Stimulated activated CD4-positive, alpha-beta T cell treated with anti-CD3 and anti-CD28 coated beads, Interleukin-1b, Interleukin-23, amount 100 ng/mL, for 4 hours (primary cell): ENCODE measurements around the gene TEX14.
"Not testable (repeated sequence)": the region's sequence is repeated elsewhere in the genome, so short reads cannot be mapped to it uniquely, and the experiment has no call there.

Experiments used
- DNase-seq, 2 donors: peaks; one replicate each; pipeline ENCODE4 v3.0.0-alpha.2; 2020; ENCODE audit warnings: low read depth in 2 of 2

The TEX14 gene

DNA sequence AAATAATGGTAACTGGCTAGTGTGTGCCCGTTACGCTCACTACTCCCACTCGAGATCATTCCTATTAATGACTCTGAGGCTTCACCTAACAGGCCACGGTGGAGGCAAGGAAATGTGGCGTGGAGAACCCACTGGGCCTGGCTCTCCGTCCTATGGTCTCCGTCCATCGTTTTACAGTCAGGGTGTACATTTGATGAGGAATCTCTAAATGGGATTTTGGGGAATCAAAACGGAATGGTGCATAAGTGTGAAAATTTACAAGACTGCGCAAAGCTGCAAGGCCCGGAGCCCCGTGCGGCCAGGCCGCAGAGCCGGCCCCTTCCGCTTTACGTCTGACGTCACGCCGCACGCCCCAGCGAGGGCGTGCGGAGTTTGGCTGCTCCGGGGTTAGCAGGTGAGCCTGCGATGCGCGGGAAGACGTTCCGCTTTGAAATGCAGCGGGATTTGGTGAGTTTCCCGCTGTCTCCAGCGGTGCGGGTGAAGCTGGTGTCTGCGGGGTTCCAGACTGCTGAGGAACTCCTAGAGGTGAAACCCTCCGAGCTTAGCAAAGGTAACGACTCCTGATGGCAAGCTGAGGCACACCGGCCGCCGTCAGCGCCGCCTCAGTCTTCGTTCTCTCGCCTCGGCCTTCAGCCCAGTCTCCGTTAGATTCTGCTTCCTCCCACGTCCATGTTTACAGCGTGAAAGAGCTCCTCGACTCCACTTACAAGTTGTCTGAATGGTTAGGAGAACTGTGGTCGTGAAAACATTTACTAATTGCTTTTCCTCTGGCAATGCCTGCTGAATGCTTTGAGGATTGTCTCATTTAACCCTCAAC lies 602 bp upstream of the TEX14 start, which contains the start of gene RAD51C:
Gene RAD51C (plus strand): TSS at position 364 of the 817 bp plus-strand sequence. CDS start 42 bp downstream, at position 406.
- peak; percentile 72 to 79 for DNase-seq

- not testable (repeated sequence) for DNase-seq
Observed at GRCh38 chr17:58690033-58690432, 1.8 kb downstream of the TEX14 start.

- DNase-seq = no peak
Observed at GRCh38 chr17:58688521-58688920, 3.3 kb downstream of the TEX14 start.

- no peak for DNase-seq
Observed at GRCh38 chr17:58686980-58687379, 4.9 kb downstream of the TEX14 start.

GRCh38 chr17:58684462-58684861 lies 7.4 kb downstream of the TEX14 start:
- DNase-seq = not testable (repeated sequence)

- DNase-seq = no peak
Observed at GRCh38 chr17:58684003-58684402, 7.8 kb downstream of the TEX14 start.

- no peak for DNase-seq
Observed at GRCh38 chr17:58680038-58680369, 11.8 kb downstream of the TEX14 start.

- no peak for DNase-seq
Observed at GRCh38 chr17:58679263-58680037, 12.4 kb downstream of the TEX14 start.

DNA sequence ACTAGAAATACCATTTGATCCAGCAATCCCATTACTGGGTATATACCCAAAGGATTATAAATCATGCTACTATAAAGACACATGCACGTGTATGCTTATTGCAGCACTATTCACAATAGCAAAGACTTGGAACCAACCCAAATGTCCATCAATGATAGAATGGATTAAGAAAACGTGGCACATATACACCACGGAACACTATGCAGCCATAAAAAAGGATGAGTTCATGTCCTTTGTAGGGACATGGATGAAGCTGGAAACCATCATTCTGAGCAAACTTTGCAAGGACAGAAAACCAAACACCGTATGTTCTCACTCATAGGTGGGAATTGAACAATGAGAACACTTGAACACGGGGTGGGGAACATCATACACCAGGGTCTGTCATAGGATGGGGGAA lies 13.6 kb downstream of the TEX14 start:
- DNase-seq = not testable (repeated sequence)

DNA sequence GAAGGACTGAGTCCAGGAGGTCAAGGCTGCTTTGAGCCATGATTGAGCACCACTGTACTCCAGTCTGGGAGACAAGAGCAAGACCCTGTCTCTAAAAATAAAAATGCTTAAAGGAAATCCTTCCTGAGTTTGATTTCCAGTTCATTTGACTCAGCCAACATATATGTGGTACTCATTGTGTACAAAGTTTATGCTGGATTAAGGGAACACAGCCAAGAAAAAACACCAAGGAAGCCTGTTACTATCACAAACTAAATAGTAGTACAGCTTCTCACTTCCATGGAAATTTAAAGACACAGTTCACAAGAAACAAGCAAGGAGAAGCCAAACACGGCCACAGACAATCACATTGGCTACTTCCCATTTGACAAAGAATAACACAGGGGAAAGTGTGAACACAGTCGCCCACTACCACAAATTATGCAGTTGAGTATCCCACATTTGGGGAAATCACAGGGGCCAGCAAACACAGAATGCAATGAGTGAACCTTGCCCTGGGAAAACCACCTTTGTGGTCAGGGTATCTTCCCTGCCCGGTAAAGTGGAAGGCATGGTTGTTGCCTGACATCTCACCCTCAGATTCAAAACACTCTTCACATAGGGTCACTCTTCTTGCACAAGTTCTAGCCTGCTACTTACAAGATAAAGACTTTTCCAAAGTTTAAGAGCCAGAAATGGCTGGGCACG lies 14.5 kb downstream of the TEX14 start:
- DNase-seq = no peak

GRCh38 chr17:58671969-58672368 lies 19.9 kb downstream of the TEX14 start:
- DNase-seq = no peak

GRCh38 chr17:58669853-58670252 lies 22.0 kb downstream of the TEX14 start:
- DNase-seq = no peak

- DNase-seq = no peak
Observed at GRCh38 chr17:58668598-58668935, 23.3 kb downstream of the TEX14 start.

GRCh38 chr17:58667934-58668597 lies 23.8 kb downstream of the TEX14 start:
- no peak for DNase-seq

DNA sequence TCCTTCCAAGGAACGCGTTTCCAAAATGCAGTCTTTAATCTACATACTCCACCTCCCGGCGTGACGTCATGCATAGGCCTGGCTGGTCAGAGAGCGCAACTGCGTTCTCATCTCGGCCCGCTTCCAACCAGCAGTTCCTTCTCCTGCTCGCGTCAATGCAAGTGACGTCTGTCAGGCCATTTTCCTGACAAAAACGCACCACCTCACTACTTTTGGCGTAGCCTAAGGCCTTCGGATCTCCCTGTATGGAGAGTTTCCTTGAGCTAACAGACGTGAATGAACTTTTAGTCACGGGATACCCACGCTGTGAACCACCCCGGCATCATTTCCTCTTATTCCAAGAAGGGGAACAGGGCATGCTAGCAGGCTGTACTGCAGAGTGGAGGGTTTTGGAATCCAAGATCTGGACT lies 25.0 kb downstream of the TEX14 start:
- DNase-seq = peak in 1 of 2 donors; percentile 13

DNA sequence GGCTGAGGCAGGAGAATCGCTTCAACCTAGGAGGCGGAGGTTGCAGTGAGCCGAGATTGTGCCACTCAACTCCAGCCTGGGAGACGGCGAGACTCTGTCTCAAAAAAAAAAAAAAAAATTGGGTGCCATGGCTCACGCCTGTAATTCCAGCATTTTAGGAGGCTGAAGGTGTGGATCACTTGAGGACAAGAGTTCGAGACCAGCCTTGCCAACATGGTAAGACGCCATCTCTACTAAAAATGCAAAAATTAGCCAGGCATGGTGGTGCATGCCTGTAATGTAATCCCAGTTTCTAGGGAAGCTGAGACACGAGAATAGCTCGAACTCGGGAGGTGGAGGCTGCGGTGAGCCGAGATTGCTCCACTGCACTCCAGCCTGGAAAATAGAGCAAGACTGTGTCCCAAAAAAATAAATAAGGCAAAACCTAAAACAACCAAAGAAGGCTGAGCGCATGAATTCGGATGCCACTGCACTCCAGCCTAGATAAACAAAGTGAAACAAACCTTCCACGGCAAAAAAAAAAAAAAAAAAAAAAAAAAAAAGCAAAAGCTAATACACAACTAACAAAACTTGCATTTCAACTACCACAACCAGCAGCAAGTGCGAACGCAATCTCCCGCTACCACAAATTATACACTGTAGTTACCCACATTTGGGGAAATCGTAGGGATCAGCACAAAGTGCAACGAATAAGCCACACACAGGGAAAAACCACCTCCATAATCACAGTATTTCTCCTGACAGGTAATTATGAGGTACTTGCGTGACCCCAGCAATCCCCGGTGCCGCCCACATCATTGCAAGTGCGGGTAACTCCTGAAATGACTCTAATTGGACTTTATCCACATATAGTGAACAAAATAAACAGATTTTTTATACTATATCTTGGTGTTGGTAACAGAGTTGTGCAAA lies 25.6 kb downstream of the TEX14 start:
- no peak for DNase-seq

DNA sequence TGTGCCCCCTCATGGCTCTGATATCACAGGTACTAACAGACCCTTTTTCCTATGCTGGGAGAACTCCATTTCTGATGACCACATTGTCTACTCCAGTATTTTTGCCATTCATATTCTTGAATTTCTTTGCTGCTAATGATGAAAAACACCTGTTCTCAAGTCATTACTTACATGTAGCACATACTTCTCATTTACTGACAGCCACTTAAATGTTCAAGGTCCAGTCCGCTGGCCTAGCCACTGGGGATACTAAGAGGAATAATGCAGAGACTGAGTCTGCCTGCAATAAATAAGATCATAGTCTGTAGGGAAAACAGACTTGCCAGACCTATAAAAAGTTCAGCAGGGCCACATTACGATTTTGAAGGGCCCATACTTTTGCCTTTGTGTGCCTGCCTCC lies 27.5 kb downstream of the TEX14 start:
- no peak for DNase-seq

- no peak for DNase-seq
Observed at GRCh38 chr17:58661499-58661898, 30.3 kb downstream of the TEX14 start.

- no peak for DNase-seq
Observed at GRCh38 chr17:58660621-58661020, 31.2 kb downstream of the TEX14 start.

GRCh38 chr17:58659714-58660084 lies 32.1 kb downstream of the TEX14 start:
- DNase-seq = not testable (repeated sequence)
